ENCODE data around the gene GALNT18.
A peak's percentile ranks its signal among the peaks of the same experiment; 100 is the strongest.

Gene GALNT18

DNA sequence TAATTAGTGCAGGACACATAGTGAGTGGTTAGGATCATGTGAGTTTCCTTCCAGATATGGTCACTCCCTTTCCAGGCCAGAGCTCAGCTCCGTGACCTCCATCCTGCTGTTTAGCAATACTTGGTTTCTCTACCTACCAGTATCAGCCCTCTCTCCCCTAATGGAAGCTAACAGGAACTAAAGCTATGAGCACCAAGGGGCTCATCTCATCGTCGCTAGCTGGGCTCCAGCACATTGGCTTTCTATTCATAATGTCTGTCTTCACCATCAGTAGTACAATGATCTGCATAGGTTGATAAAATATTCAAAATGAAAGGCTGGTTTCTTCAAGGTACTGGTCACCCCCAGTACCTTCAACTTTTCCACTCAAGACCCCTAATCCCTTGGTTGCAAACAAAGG lies 2.4 kb upstream of the GALNT18 start:
- H3K27ac ChIP-seq (ENCODE audit: low read depth, low read length) = no peak overlapping the region
- no peak overlapping the region for H3K4me3 ChIP-seq (ENCODE audit: low read length)
- H3K27me3 ChIP-seq (ENCODE audit: insufficient read depth, low read length) = peaks cover 37% of the 10 kb centered on the region
- H3K4me1 ChIP-seq (ENCODE audit: insufficient read depth, low read length) = peaks cover 21% of the 10 kb centered on the region
- no peaks in the 10 kb centered on the region for H3K36me3 ChIP-seq (ENCODE audit: insufficient read depth, low read length)
- no peaks in the 10 kb centered on the region for H3K9me3 ChIP-seq (ENCODE audit: insufficient read depth, low read depth, low read length)
- 92% methylated on average over 3 of the region's 3 CpGs for WGBS
- H3K9ac ChIP-seq (ENCODE audit: low read depth, low read length) = no peak overlapping the region

DNA sequence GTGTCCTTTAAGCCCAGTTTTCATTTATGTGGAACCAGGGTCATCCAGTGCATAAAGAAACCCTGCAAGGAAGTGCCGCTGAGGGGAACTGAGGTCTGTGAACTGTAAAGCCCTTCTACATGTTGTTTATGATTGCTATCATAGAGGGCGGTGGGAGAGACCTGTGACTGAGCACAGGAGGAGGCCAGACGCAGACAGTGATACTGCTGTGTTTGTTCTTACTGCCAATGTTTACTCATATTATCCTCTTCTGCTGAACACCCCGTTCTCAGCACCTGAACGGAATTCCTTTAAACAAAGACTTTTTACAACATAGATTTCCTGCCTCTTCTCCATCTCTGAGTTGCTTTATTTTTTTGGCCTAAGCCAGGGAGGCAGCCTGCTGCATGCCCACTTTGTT lies 967 bp upstream of the GALNT18 start:
- no peak overlapping the region for H3K9ac ChIP-seq (ENCODE audit: low read depth, low read length)
- H3K4me1 ChIP-seq (ENCODE audit: insufficient read depth, low read length) = peaks cover 10% of the 10 kb centered on the region
- H3K9me3 ChIP-seq (ENCODE audit: insufficient read depth, low read depth, low read length) = no peaks in the 10 kb centered on the region
- H3K27ac ChIP-seq (ENCODE audit: low read depth, low read length) = no peak overlapping the region
- peaks cover 41% of the 10 kb centered on the region for H3K27me3 ChIP-seq (ENCODE audit: insufficient read depth, low read length)
- 78% methylated on average over 5 of the region's 5 CpGs for WGBS
- no peaks in the 10 kb centered on the region for H3K36me3 ChIP-seq (ENCODE audit: insufficient read depth, low read length)
- H3K4me3 ChIP-seq (ENCODE audit: low read length) = no peak overlapping the region

DNA sequence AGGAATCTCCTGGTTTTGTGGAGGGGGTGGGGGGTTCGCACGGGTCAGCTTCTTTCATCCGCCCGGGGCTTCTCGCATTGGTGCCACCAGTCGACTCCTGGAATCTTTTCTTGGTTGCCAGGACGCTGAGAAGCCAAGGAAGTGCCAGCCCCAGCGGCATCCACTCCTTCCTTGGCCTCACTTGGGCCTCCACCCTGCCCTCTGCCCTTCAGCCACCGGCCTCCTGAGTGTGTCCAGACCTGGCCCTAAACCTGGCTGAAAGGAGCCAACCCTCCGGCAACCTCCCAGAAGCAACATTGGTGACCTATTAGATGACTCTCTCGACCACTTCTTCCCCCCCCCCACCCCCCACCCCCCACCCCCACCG lies 518 bp upstream of the GALNT18 start:
- peak overlapping the region; percentile 56 for H3K4me3 ChIP-seq (ENCODE audit: low read length)
- H3K4me1 ChIP-seq (ENCODE audit: insufficient read depth, low read length) = peaks cover 10% of the 10 kb centered on the region
- no peak overlapping the region for H3K9ac ChIP-seq (ENCODE audit: low read depth, low read length)
- no peaks in the 10 kb centered on the region for H3K36me3 ChIP-seq (ENCODE audit: insufficient read depth, low read length)
- H3K27ac ChIP-seq (ENCODE audit: low read depth, low read length) = no peak overlapping the region
- H3K27me3 ChIP-seq (ENCODE audit: insufficient read depth, low read length) = peaks cover 41% of the 10 kb centered on the region
- H3K9me3 ChIP-seq (ENCODE audit: insufficient read depth, low read depth, low read length) = no peaks in the 10 kb centered on the region
- 7% methylated on average over 9 of the region's 12 CpGs for WGBS

DNA sequence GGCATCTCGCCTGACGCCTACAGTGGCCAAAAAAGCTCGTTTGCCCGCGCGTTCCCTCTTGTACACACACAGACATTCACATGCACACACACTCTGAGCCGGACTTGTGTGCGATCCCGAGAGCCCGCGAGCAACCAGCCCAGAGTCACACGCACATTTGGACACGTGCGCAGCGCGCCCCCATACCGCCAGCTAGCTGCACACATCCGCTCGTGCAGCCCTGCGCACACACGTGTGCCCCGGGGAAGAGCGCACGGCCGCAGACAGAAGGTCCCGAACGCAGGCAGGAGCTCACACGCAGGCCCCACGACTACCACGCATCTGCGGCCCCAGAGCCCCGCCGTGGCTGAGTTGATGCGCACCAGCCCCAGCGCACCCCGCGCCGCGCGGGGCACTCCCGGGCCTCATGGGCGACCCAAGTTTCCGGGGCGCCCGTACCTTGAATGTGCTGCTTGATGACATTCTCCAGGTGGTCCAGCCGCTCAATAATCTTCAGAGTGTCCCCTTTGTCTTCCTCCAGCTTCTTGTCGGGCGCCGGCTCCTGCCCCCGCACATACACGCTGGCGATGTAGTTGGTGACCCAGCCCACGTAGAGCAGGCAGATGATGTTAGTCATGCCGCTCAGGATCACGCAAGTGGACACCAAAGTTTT lies 758 bp downstream of the GALNT18 start:
- peak overlapping the region; percentile 49; the same call in 1 of the 2 replicates for H3K9ac ChIP-seq (ENCODE audit: low read depth, low read length)
- no peak overlapping the region for H3K27ac ChIP-seq (ENCODE audit: low read depth, low read length)
- no peaks in the 10 kb centered on the region for H3K9me3 ChIP-seq (ENCODE audit: insufficient read depth, low read depth, low read length)
- under 1% methylated on average over 55 of the region's 55 CpGs for WGBS
- H3K27me3 ChIP-seq (ENCODE audit: insufficient read depth, low read length) = peaks cover 41% of the 10 kb centered on the region
- H3K36me3 ChIP-seq (ENCODE audit: insufficient read depth, low read length) = no peaks in the 10 kb centered on the region
- H3K4me1 ChIP-seq (ENCODE audit: insufficient read depth, low read length) = peaks cover 10% of the 10 kb centered on the region
- H3K4me3 ChIP-seq (ENCODE audit: low read length) = peak overlapping the region; percentile 56

DNA sequence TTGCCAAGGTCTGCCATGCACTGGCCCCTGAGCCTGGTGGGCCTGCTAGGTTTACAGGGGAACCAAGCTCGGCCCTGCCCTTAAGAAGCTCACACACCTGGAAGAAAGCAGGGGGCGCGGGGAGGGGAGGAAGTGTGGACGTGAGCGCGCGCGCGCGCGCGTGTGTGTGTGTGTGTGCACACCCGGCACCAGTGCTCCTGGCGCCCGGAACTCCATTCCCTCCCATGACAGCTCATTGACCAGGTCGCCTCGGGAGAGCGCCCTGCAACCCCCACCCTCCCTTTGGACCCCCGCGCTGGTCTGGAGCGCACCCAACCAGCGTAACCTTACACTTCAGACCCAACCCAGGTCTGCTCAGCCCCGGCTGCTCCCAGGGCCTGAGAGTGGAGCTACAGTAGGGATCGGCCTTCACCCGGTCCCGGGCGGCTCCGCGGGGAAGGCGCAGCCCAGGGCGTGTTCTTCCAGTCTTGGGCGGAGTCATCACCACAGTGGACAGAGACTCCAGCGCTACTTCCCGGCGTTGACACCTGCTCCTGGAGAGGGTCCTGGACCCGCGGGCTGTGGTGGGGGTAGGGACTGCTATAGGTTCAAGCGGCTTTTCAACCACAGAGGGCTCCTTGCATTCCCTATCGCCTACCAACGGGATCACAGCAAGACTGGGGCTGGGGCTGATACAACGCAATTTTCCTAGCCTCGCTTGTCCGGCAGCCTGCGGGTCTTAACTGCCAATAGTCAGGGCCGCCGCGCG lies 1.5 kb downstream of the GALNT18 start:
- WGBS = 2% methylated on average over 48 of the region's 48 CpGs
- Histone ChIP-seq H3K9ac (ENCODE audit: low read depth, low read length) (no peak overlapping the region), H3K4me3 (ENCODE audit: low read length) (peak overlapping the region; percentile 56), H3K36me3 (ENCODE audit: insufficient read depth, low read length) (no peaks in the 10 kb centered on the region), H3K27me3 (ENCODE audit: insufficient read depth, low read length) (peaks cover 41% of the 10 kb centered on the region), H3K9me3 (ENCODE audit: insufficient read depth, low read depth, low read length) (no peaks in the 10 kb centered on the region), H3K4me1 (ENCODE audit: insufficient read depth, low read length) (peaks cover 10% of the 10 kb centered on the region), H3K27ac (ENCODE audit: low read depth, low read length) (no peak overlapping the region)

DNA sequence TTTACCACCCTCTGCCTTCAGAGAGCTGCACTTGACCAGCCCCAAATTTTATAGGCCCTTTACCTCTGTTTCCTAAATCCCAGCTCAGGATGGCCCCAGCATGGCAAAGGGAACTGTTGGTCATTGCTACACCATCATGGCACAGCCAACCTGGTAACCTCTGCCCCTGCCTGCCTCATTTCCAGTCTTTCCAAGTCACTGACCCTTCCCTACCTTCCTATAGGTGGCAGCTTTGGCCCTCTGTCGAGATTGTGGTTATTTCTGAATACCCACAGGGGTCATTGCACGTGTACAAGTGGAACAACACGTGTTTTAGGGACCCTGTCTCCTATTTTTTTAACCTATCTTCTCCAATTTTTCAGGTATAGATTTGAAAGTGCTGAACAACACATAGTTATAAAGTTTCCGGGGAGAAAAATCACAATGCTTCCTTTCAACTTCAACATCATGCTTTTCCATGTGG lies 2.8 kb downstream of the GALNT18 start:
- Histone ChIP-seq H3K4me3 (ENCODE audit: low read length) (no peak overlapping the region), H3K4me1 (ENCODE audit: insufficient read depth, low read length) (0 out of 2 replicates have a peak, but pooled peaks cover 3% of the 10 kb centered on the region), H3K36me3 (ENCODE audit: insufficient read depth, low read length) (no peaks in the 10 kb centered on the region), H3K9ac (ENCODE audit: low read depth, low read length) (no peak overlapping the region), H3K27me3 (ENCODE audit: insufficient read depth, low read length) (peaks cover 41% of the 10 kb centered on the region), H3K9me3 (ENCODE audit: insufficient read depth, low read depth, low read length) (no peaks in the 10 kb centered on the region), H3K27ac (ENCODE audit: low read depth, low read length) (no peak overlapping the region)
- WGBS = 29% methylated on average over 4 of the region's 4 CpGs

DNA sequence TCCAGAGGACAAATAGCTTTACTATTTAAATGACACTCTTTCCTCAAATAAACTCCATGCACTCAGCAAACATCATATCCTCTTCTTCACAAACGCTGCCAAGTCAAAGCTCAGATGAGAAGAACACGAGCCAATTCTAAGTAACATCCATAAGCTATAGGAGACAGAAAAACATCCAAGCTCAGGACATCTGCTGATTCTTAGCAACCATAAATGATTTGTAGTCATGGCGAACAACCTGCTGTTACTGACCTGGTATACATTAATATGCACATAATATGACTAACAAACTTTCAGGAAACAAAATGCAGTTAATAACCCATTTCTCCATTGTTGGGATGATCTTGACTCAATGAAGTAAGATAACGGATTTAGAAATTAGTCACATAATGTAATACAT lies 6.7 kb downstream of the GALNT18 start:
- Histone ChIP-seq H3K36me3 (ENCODE audit: insufficient read depth, low read length) (no peaks in the 10 kb centered on the region), H3K9ac (ENCODE audit: low read depth, low read length) (no peak overlapping the region), H3K4me1 (ENCODE audit: insufficient read depth, low read length) (no peaks in the 10 kb centered on the region), H3K27me3 (ENCODE audit: insufficient read depth, low read length) (peaks cover 15% of the 10 kb centered on the region), H3K4me3 (ENCODE audit: low read length) (no peak overlapping the region), H3K27ac (ENCODE audit: low read depth, low read length) (no peak overlapping the region), H3K9me3 (ENCODE audit: insufficient read depth, low read depth, low read length) (no peaks in the 10 kb centered on the region)
- WGBS = 96% methylated on average over 3 of the region's 4 CpGs

DNA sequence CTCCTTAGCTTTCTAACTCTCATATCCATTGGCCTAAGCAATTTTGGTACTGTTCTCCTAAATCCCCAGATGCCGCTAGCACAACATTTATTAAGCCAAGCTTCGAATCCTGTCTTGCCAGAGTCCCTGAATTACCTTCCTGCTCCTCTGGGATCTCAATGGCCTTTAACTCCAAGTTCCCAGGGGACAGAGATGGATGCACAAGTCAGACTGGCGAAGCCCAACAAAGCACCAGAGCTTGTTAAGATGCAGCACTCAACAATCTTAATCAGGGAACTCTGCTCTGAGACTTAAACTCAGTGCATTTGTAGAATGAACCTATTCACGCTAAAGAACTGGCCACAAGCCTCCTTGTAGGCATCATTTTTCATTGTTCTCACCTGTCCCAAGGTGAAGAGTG lies 9.4 kb downstream of the GALNT18 start:
- no peak overlapping the region for H3K27ac ChIP-seq (ENCODE audit: low read depth, low read length)
- no peaks in the 10 kb centered on the region for H3K36me3 ChIP-seq (ENCODE audit: insufficient read depth, low read length)
- H3K4me3 ChIP-seq (ENCODE audit: low read length) = no peak overlapping the region
- 92% methylated on average over 4 of the region's 4 CpGs for WGBS
- no peak overlapping the region for H3K9ac ChIP-seq (ENCODE audit: low read depth, low read length)
- peaks cover 7% of the 10 kb centered on the region; the same call in 1 of the 2 replicates for H3K4me1 ChIP-seq (ENCODE audit: insufficient read depth, low read length)
- no peaks in the 10 kb centered on the region for H3K27me3 ChIP-seq (ENCODE audit: insufficient read depth, low read length)
- no peaks in the 10 kb centered on the region for H3K9me3 ChIP-seq (ENCODE audit: insufficient read depth, low read depth, low read length)

DNA sequence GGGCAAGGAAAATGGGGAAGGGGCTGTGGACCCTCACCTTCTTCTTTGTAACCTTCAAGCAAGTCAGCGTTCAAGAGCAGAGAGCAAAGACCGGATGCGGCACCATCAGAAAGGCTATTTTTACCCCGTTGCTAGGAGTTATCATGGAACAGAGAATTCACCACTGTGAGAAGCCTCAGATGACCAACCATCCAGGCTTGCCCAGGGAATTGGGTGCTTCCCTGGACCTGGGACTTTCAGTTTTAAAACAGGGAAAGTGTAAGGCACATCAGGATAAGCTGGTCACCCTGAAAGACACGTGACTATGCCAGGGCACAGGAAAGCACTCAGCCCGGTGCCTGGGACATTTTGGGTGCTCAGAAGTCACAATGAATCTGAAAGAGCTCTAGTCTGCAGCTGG lies 10.4 kb downstream of the GALNT18 start:
- no peak overlapping the region for H3K27ac ChIP-seq (ENCODE audit: low read depth, low read length)
- H3K9ac ChIP-seq (ENCODE audit: low read depth, low read length) = no peak overlapping the region
- H3K36me3 ChIP-seq (ENCODE audit: insufficient read depth, low read length) = no peaks in the 10 kb centered on the region
- H3K27me3 ChIP-seq (ENCODE audit: insufficient read depth, low read length) = no peaks in the 10 kb centered on the region
- no peak overlapping the region for H3K4me3 ChIP-seq (ENCODE audit: low read length)
- 95% methylated on average over 6 of the region's 6 CpGs for WGBS
- peaks cover 7% of the 10 kb centered on the region; the same call in 1 of the 2 replicates for H3K4me1 ChIP-seq (ENCODE audit: insufficient read depth, low read length)
- no peaks in the 10 kb centered on the region for H3K9me3 ChIP-seq (ENCODE audit: insufficient read depth, low read depth, low read length)

DNA sequence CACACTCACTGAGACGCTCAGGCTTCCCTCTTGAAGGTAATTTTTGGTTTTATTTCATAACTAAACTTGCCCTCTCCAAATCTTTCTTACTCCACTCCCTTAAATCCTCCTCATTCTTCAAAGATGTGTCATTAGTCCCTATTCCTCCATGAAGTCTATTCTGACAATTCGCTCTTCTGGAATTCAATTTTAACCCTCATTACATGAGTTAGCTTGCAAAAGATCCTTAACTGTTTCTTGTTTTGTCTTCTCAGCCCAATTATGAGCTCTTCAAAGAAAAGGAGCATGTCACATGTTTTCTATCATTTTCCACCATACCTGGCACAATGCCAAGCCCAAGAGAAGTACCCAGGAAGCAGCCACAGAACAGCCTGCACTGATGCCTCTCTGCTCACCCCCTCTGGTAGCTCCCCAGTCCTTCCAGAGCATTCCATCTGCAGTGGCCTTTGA lies 13.0 kb downstream of the GALNT18 start:
- no peaks in the 10 kb centered on the region for H3K27me3 ChIP-seq (ENCODE audit: insufficient read depth, low read length)
- no peaks in the 10 kb centered on the region for H3K36me3 ChIP-seq (ENCODE audit: insufficient read depth, low read length)
- H3K27ac ChIP-seq (ENCODE audit: low read depth, low read length) = no peak overlapping the region
- H3K4me1 ChIP-seq (ENCODE audit: insufficient read depth, low read length) = peaks cover 7% of the 10 kb centered on the region; the same call in 1 of the 2 replicates
- H3K4me3 ChIP-seq (ENCODE audit: low read length) = no peak overlapping the region
- WGBS = 88% methylated on average over 2 of the region's 2 CpGs
- no peak overlapping the region for H3K9ac ChIP-seq (ENCODE audit: low read depth, low read length)
- H3K9me3 ChIP-seq (ENCODE audit: insufficient read depth, low read depth, low read length) = no peaks in the 10 kb centered on the region

DNA sequence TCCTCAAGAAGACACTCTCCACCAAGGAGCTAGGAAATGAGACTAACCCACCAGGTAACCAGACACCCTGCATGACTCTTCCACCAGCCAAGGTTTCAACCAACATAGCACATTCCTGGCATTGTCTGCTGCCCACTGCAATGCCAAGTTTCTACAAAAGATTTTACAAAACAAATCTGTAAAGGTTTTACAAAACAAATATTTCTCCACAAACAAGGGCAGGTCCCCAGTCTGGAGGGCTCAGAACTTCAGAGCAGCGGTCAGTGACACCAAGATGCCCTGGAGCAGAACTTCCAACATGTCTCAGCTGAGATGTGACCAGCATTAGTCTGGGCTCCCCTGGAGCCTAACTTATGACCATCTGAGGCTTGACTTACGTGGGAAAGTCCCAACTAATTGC lies 14.0 kb downstream of the GALNT18 start:
- H3K9ac ChIP-seq (ENCODE audit: low read depth, low read length) = no peak overlapping the region
- no peaks in the 10 kb centered on the region for H3K36me3 ChIP-seq (ENCODE audit: insufficient read depth, low read length)
- WGBS = 85% methylated on average over 2 of the region's 2 CpGs
- no peak overlapping the region for H3K27ac ChIP-seq (ENCODE audit: low read depth, low read length)
- no peaks in the 10 kb centered on the region for H3K27me3 ChIP-seq (ENCODE audit: insufficient read depth, low read length)
- H3K9me3 ChIP-seq (ENCODE audit: insufficient read depth, low read depth, low read length) = no peaks in the 10 kb centered on the region
- no peak overlapping the region for H3K4me3 ChIP-seq (ENCODE audit: low read length)
- H3K4me1 ChIP-seq (ENCODE audit: insufficient read depth, low read length) = peaks cover 7% of the 10 kb centered on the region; the same call in 1 of the 2 replicates
